Measurements from ENCODE around the gene CERS2. TPM values are rescaled to one million over a fixed set of nuclear protein-coding genes. Genes with fewer than 3 reads are reported as not detected.
A peak's percentile ranks its signal among the peaks of the same experiment; 100 is the strongest.

The CERS2 gene
- total and polyA plus RNA-seq, 2 of the 13 experiments (the other 11 are each of a cell fraction or from before 2014, with no cell fraction given), result 269 to 298 TPM

- no peak for TF ChIP-seq BCLAF1 (IDR thresholded peaks at IDR 0.05)
- TF ChIP-seq ZNF251 (CRISPR knock-in tag; IDR thresholded peaks at IDR 0.05), result no peak
- TF ChIP-seq UBTF (CRISPR knock-in tag; IDR thresholded peaks at IDR 0.05), result no peak
- 0 out of 2 replicates have a peak, but pooled peaks have one; percentile 41 for TF ChIP-seq ZNF335 (CRISPR knock-in tag; IDR thresholded peaks at IDR 0.05)
- TF ChIP-seq POLR2A (IDR thresholded peaks at IDR 0.05; ENCODE audit: insufficient read depth in 1 of 2, low read depth in 2 of 2, low read length in 2 of 2), result peak in 1 of 2 experiments; percentile 77; a peak in 1 of 4 replicates
- 0 out of 2 replicates have a peak, but pooled peaks have one; percentile 9 for TF ChIP-seq ZNF317 (CRISPR knock-in tag; IDR thresholded peaks at IDR 0.05)
These were observed 33.2 kb upstream of the CERS2 start (continued) for GRCh38 chr1:151007853-151008243.
